OCI-LY3 (cell line): ENCODE results near the gene IL18RAP.

Experiments used
- EZH2phosphoT487 ChIP-seq: fragments of 200-600 bp; shearing (Covaris generic); IDR thresholded peaks from 2 replicates; pipeline ENCODE4 v1.6.1; 2018; ENCODE audit warnings: antibody characterized with exemption, mixed run types, low read depth
- TF ChIP-seq, protein P1 (sequence below): fragments of 200-600, 300-600 bp; sonication (generic); IDR thresholded peaks from 2 replicates; pipeline ENCODE4 v1.5.1; 2014; ENCODE audit warnings: antibody characterized with exemption, low read length, low read depth

DNA sequence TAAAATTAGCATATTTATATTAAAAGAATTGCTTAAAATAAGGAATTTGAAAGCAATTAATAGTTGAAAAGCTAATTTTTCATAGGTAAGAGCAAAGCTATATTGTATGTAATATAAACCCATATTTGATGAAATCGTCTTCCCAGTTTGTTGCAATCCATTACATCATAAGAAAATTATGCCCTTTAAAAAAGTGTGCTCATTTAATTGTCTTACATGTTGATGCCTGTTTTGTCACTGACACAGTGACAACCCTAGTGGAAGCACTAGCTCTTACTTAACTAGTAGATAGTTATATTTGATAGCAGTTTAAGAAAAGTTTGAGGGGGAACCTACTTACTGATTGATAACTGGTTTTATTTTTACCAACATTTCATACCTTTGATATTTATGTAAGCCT lies 30.0 kb upstream of the IL18RAP start:
- TF ChIP-seq, protein P1, sequence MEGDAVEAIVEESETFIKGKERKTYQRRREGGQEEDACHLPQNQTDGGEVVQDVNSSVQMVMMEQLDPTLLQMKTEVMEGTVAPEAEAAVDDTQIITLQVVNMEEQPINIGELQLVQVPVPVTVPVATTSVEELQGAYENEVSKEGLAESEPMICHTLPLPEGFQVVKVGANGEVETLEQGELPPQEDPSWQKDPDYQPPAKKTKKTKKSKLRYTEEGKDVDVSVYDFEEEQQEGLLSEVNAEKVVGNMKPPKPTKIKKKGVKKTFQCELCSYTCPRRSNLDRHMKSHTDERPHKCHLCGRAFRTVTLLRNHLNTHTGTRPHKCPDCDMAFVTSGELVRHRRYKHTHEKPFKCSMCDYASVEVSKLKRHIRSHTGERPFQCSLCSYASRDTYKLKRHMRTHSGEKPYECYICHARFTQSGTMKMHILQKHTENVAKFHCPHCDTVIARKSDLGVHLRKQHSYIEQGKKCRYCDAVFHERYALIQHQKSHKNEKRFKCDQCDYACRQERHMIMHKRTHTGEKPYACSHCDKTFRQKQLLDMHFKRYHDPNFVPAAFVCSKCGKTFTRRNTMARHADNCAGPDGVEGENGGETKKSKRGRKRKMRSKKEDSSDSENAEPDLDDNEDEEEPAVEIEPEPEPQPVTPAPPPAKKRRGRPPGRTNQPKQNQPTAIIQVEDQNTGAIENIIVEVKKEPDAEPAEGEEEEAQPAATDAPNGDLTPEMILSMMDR = no peak
- TF ChIP-seq EZH2phosphoT487 = no peak
